H9 (cell line): ENCODE results near the gene MORF4L1. TPM values are rescaled to one million over a fixed set of nuclear protein-coding genes. Genes with fewer than 3 reads are reported as not detected.

Experiments used
- DNase-seq: peaks from one replicate; pipeline ENCODE4 v3.0.0-alpha.2; 2017
- H2AFZ ChIP-seq: one replicate; pipeline ENCODE4 v1.6.1; 2013; ENCODE audit warnings: mild to moderate bottlenecking, low read length, control low read depth, moderate library complexity
- H2AK5ac ChIP-seq: 2 replicates; pipeline ENCODE4 v1.6.1; 2013; ENCODE audit warnings: low read length, control low read depth, mixed read lengths; ENCODE audit not compliant: insufficient read length
- H2BK120ac ChIP-seq: one replicate; pipeline ENCODE4 v1.6.1; 2013; ENCODE audit warnings: low read depth, mild to moderate bottlenecking, low read length, control low read depth, inconsistent platforms; ENCODE audit not compliant: poor library complexity, severe bottlenecking
- H2BK12ac ChIP-seq: 2 replicates; pipeline ENCODE4 v1.6.1; 2013; ENCODE audit warnings: low read length, control low read depth, mixed read lengths, low read depth; ENCODE audit not compliant: insufficient read length
- H2BK15ac ChIP-seq: 2 replicates; pipeline ENCODE4 v1.6.1; 2013; ENCODE audit warnings: low read depth, low read length, control low read depth
- H2BK20ac ChIP-seq: one replicate; pipeline ENCODE4 v1.6.1; 2013; ENCODE audit warnings: low read depth, mild to moderate bottlenecking, low read length, control low read depth, inconsistent platforms; ENCODE audit not compliant: poor library complexity, severe bottlenecking
- H2BK5ac ChIP-seq: 2 replicates; pipeline ENCODE4 v1.6.1; 2013; ENCODE audit warnings: low read length, control low read depth, mixed read lengths; ENCODE audit not compliant: insufficient read length
- H3K14ac ChIP-seq: 2 replicates; pipeline ENCODE4 v1.6.1; 2013; ENCODE audit warnings: low read length, control low read depth; ENCODE audit not compliant: insufficient read depth
- H3K18ac ChIP-seq: 2 replicates; pipeline ENCODE4 v1.6.1; 2013; ENCODE audit warnings: low read depth, mild to moderate bottlenecking, mixed read lengths, low read length, control low read depth; ENCODE audit not compliant: insufficient read length
- H3K23ac ChIP-seq: 2 replicates; pipeline ENCODE4 v1.6.1; 2013; ENCODE audit warnings: low read length, control low read depth, mixed read lengths, low read depth; ENCODE audit not compliant: insufficient read length
- H3K23me2 ChIP-seq: 2 replicates; pipeline ENCODE4 v1.6.1; 2013; ENCODE audit warnings: low read depth, mild to moderate bottlenecking, mixed read lengths, low read length, control low read depth; ENCODE audit not compliant: insufficient read length, poor library complexity, severe bottlenecking
- H3K27ac ChIP-seq: 2 replicates; pipeline ENCODE4 v1.5.1; 2013; ENCODE audit warnings: low read length, control low read depth, mixed read lengths, low read depth; ENCODE audit not compliant: insufficient read length
- H3K27me3 ChIP-seq: 2 replicates; pipeline ENCODE4 v1.6.1; 2013; ENCODE audit warnings: low read length, control low read depth, inconsistent platforms; ENCODE audit not compliant: insufficient read depth
- H3K4ac ChIP-seq: 2 replicates; pipeline ENCODE4 v1.6.1; 2013; ENCODE audit warnings: low read depth, mild to moderate bottlenecking, control low read depth, inconsistent platforms, low read length, moderate library complexity
- H3K4me1 ChIP-seq: 2 replicates; pipeline ENCODE4 v1.6.1; 2013; ENCODE audit warnings: low read length, control low read depth, inconsistent platforms; ENCODE audit not compliant: insufficient read depth
- H3K4me2 ChIP-seq: 2 replicates; pipeline ENCODE4 v1.6.1; 2013; ENCODE audit warnings: low read length, control low read depth, mixed read lengths; ENCODE audit not compliant: insufficient read length, insufficient read depth
- H3K56ac ChIP-seq: 2 replicates; pipeline ENCODE4 v1.6.1; 2013; ENCODE audit warnings: low read depth, mild to moderate bottlenecking, mixed read lengths, low read length, control low read depth; ENCODE audit not compliant: insufficient read length
- H3K79me1 ChIP-seq: 2 replicates; pipeline ENCODE4 v1.6.1; 2013; ENCODE audit warnings: low read depth, mild to moderate bottlenecking, moderate library complexity, low read length, control low read depth, inconsistent platforms; ENCODE audit not compliant: insufficient read depth, poor library complexity, severe bottlenecking
- H3K79me2 ChIP-seq: 2 replicates; pipeline ENCODE4 v1.6.1; 2013; ENCODE audit warnings: low read length, control low read depth, inconsistent platforms; ENCODE audit not compliant: insufficient read depth
- H3K9ac ChIP-seq: 2 replicates; pipeline ENCODE4 v1.6.1; 2013; ENCODE audit warnings: low read length, control low read depth, mixed read lengths; ENCODE audit not compliant: insufficient read length; ENCODE audit errors: extremely low read depth
- H3K9me3 ChIP-seq: one replicate; pipeline ENCODE4 v1.6.1; 2013; ENCODE audit warnings: low read depth, low read length, inconsistent platforms; ENCODE audit not compliant: control insufficient read depth
- H3T11ph ChIP-seq: one replicate; pipeline ENCODE4 v1.6.1; 2013; ENCODE audit warnings: mild to moderate bottlenecking, low read length, control low read depth, inconsistent platforms
- H4K20me1 ChIP-seq: one replicate; pipeline ENCODE4 v1.6.1; 2013; ENCODE audit not compliant: control insufficient read depth, insufficient read length, insufficient read depth
- H4K5ac ChIP-seq: 2 replicates; pipeline ENCODE4 v1.6.1; 2013; ENCODE audit warnings: low read depth, mild to moderate bottlenecking, mixed read lengths, low read length, control low read depth; ENCODE audit not compliant: insufficient read length
- H4K8ac ChIP-seq: replicated peaks from 2 replicates; pipeline ENCODE4 v1.6.1; 2013; ENCODE audit warnings: low read length, control low read depth, mixed read lengths, low read depth; ENCODE audit not compliant: insufficient read length
- H4K91ac ChIP-seq: 2 replicates; pipeline ENCODE4 v1.6.1; 2013; ENCODE audit warnings: low read depth, mild to moderate bottlenecking, moderate library complexity, mixed read lengths, low read length, control low read depth; ENCODE audit not compliant: insufficient read length
- H3K27ac Mint-ChIP-seq, 3 experiments: 2 replicates in 2 of 3; 3 replicates in 1 of 3; pipeline ENCODE4 v1.8.0; 2020 to 2021; ENCODE audit warnings: mixed read lengths in 3 of 3, mild to moderate bottlenecking in 1 of 3, moderate library complexity in 1 of 3
- H3K27me3 Mint-ChIP-seq: 2 replicates; pipeline ENCODE4 v1.8.0; 2021; ENCODE audit warnings: low read depth, mild to moderate bottlenecking, moderate library complexity, mixed read lengths
- H3K36me3 Mint-ChIP-seq, 3 experiments: 2 replicates in 2 of 3; 3 replicates in 1 of 3; pipeline ENCODE4 v1.8.0; 2020 to 2021; ENCODE audit warnings: low read depth in 3 of 3, mixed read lengths in 3 of 3; ENCODE audit not compliant: insufficient read depth in 1 of 3
- H3K4me1 Mint-ChIP-seq, 2 experiments: 2 replicates each; pipeline ENCODE4 v1.8.0; 2020; ENCODE audit warnings: mixed read lengths in 2 of 2
- H3K4me3 Mint-ChIP-seq, 2 experiments: 2 replicates in 1 of 2; 3 replicates in 1 of 2; pipeline ENCODE4 v1.8.0; 2020 to 2021; ENCODE audit warnings: mild to moderate bottlenecking in 2 of 2, mixed read lengths in 2 of 2, moderate library complexity in 1 of 2
- H3K9me3 Mint-ChIP-seq, 2 experiments: 2 replicates in 1 of 2; 3 replicates in 1 of 2; pipeline ENCODE4 v1.8.0; 2020; ENCODE audit warnings: mild to moderate bottlenecking in 2 of 2, mixed read lengths in 2 of 2, moderate library complexity in 1 of 2
- WGBS: extraction: QIAGEN DNeasy Blood & Tissue Kit; methylation state at CpG from one replicate; pipeline ENCODE4 v1.1.7; 2013; ENCODE audit warnings: missing lambda C conversion rate, low lambda C conversion rate, mixed read lengths; ENCODE audit not compliant: insufficient read length; ENCODE audit errors: extremely low coverage; 5-methylcytosine and 5-hydroxymethylcytosine counted together
- total RNA-seq: library from RNA; stranded (reverse); gene quantifications from 2 replicates; pipeline ENCODE4 v1.2.1, GENCODE V29; 2021
- TF ChIP-seq, protein P1 (sequence below): fragments of 200-600 bp; sonication (generic); conservative IDR thresholded peaks from 3 replicates; pipeline ENCODE4 v1.8.0; 2021; ENCODE audit warnings: antibody characterized with exemption, mild to moderate bottlenecking

MORF4L1 gene
- total RNA-seq, 1 experiment from 2014 or later: 544 TPM

DNA sequence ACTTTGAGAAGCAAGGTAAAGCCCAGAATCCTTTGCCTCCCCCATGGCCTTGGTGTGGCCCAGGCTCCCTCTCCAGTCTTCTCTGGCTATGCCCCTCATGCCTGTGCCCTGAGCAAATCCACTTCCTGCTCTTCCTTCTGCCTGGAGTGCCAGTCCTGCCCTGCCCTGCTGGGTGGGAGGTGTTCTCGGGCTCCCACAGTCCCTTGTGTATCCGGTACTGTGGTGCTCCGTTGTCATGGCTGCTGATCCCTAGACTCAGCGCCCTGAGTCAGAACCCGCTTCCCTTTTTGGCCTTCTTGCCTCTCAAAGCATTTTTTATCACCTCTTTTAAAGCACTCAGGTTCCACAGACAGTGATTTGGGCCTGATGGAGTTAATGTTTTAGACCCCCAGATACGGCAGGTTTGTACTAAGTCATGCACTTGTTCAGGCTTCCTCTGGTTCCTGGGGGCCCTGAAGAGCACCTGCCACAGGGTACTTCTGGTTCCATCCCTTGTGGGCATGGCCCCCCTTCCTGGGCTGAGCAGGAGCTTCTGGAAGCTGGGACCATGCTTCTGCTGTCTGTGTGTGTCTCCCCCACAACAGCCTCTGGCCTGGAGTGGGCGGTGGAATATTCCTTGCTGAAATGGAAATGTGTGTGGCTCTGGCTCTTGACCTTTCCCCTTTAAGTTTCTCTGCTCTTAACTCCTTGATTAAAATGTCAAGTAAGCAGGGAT is 31.9 kb upstream of the MORF4L1 start:
- no peak overlapping the region for H4K91ac ChIP-seq
- no peaks in the 10 kb centered on the region for H3K27me3 ChIP-seq
- H2BK120ac ChIP-seq: no peak overlapping the region
- H3K4me3 Mint-ChIP-seq: no peak overlapping the region; a peak in 1 of 5 replicates
- TF ChIP-seq, protein P1, sequence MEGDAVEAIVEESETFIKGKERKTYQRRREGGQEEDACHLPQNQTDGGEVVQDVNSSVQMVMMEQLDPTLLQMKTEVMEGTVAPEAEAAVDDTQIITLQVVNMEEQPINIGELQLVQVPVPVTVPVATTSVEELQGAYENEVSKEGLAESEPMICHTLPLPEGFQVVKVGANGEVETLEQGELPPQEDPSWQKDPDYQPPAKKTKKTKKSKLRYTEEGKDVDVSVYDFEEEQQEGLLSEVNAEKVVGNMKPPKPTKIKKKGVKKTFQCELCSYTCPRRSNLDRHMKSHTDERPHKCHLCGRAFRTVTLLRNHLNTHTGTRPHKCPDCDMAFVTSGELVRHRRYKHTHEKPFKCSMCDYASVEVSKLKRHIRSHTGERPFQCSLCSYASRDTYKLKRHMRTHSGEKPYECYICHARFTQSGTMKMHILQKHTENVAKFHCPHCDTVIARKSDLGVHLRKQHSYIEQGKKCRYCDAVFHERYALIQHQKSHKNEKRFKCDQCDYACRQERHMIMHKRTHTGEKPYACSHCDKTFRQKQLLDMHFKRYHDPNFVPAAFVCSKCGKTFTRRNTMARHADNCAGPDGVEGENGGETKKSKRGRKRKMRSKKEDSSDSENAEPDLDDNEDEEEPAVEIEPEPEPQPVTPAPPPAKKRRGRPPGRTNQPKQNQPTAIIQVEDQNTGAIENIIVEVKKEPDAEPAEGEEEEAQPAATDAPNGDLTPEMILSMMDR: no peak
- DNase-seq: no peak
- no peak overlapping the region for H3K4ac ChIP-seq
- H2BK5ac ChIP-seq: no peak overlapping the region
- no peak overlapping the region for H3K27ac Mint-ChIP-seq
- no peak overlapping the region for H2BK12ac ChIP-seq
- H3K9ac ChIP-seq: no peak overlapping the region
- H3K56ac ChIP-seq: no peak overlapping the region
- no peaks in the 10 kb centered on the region for H3K79me1 ChIP-seq
- H3K27me3 Mint-ChIP-seq: peaks cover 1% of the 10 kb centered on the region
- H4K8ac ChIP-seq: no peak overlapping the region
- H3K79me2 ChIP-seq: no peaks in the 10 kb centered on the region
- no peak overlapping the region for H3K18ac ChIP-seq
- no peak overlapping the region for H2BK15ac ChIP-seq
- H2AFZ ChIP-seq: no peak overlapping the region
- H3K23me2 ChIP-seq: no peaks in the 10 kb centered on the region
- H3T11ph ChIP-seq: no peak overlapping the region
- no peak overlapping the region for H4K5ac ChIP-seq
- H3K4me1 Mint-ChIP-seq: peaks cover 2 to 7% of the 10 kb centered on the region in 2 experiments; a peak in 3 of 4 replicates
- no peaks in the 10 kb centered on the region for H3K9me3 Mint-ChIP-seq
- no peaks in the 10 kb centered on the region for H3K9me3 ChIP-seq
- H3K4me1 ChIP-seq: no peaks in the 10 kb centered on the region
- H2BK20ac ChIP-seq: no peak overlapping the region
- H3K36me3 Mint-ChIP-seq: no peaks in the 10 kb centered on the region
- H4K20me1 ChIP-seq: no peaks in the 10 kb centered on the region
- no peak overlapping the region for H2AK5ac ChIP-seq
- no peak overlapping the region for H3K27ac ChIP-seq
- H3K14ac ChIP-seq: no peak overlapping the region
- no CpG with 5 or more reads among the region's 7 CpGs for WGBS
- H3K4me2 ChIP-seq: no peak overlapping the region
- H3K23ac ChIP-seq: no peak overlapping the region
